CD4-positive, alpha-beta memory T cell (primary cell): ENCODE data around the gene ZNF441. TPM values are rescaled to one million over a fixed set of nuclear protein-coding genes. Genes with fewer than 3 reads are reported as not detected.

Experiments
- CTCF ChIA-PET: fragments of 350-600 bp; sonication (Branson Sonifier 250); formaldehyde crosslinking; loops from one replicate; lab custom pipeline; 2021; ENCODE audit warnings: inconsistent platforms; ENCODE audit not compliant: partially characterized antibody; lab: Charles Lee
- POLR2A ChIA-PET: fragments of 350-600 bp; sonication (Branson Sonifier 250); formaldehyde crosslinking; loops from one replicate; lab custom pipeline; 2021; ENCODE audit not compliant: partially characterized antibody; lab: Charles Lee
- DNase-seq, 5 donors: peaks; one replicate each; pipeline versions ENCODE4 v3.0.0 to v3.0.0-alpha.2; 2020 to 2022; ENCODE audit warnings: mixed read lengths in 1 of 5
- H3K27ac ChIP-seq: one replicate; pipeline ENCODE4 v1.7.0; 2013; ENCODE audit warnings: low read depth, low read length
- H3K27me3 ChIP-seq: 2 replicates; pipeline ENCODE4 v1.7.0; 2013; ENCODE audit warnings: mild to moderate bottlenecking, low read length, moderate library complexity; ENCODE audit not compliant: insufficient read depth
- H3K36me3 ChIP-seq: 2 replicates; pipeline ENCODE4 v1.7.0; 2013; ENCODE audit warnings: mild to moderate bottlenecking, low read length, moderate library complexity; ENCODE audit not compliant: insufficient read depth
- H3K4me1 ChIP-seq: 2 replicates; pipeline ENCODE4 v1.7.0; 2013; ENCODE audit warnings: mild to moderate bottlenecking, low read length, moderate library complexity; ENCODE audit not compliant: insufficient read depth
- H3K4me3 ChIP-seq, 2 donors: one replicate each; pipeline ENCODE4 v1.7.0; 2013; ENCODE audit warnings: low read length in 2 of 2, mild to moderate bottlenecking in 1 of 2
- H3K9me3 ChIP-seq, 2 donors: one replicate each; pipeline ENCODE4 v1.7.0; 2013; ENCODE audit warnings: low read length in 2 of 2, control low read depth in 1 of 2; ENCODE audit not compliant: control insufficient read depth in 1 of 2
- H3K27ac Mint-ChIP-seq, 7 donors: one replicate each; pipeline ENCODE4 v1.8.0; 2020 to 2021; ENCODE audit warnings: mixed read lengths in 7 of 7, mild to moderate bottlenecking in 6 of 7, inconsistent platforms in 3 of 7, moderate library complexity in 3 of 7
- H3K27me3 Mint-ChIP-seq, 2 donors: one replicate each; pipeline ENCODE4 v1.8.0; 2020 to 2021; ENCODE audit warnings: mixed read lengths in 2 of 2
- H3K36me3 Mint-ChIP-seq, 2 donors: one replicate each; pipeline ENCODE4 v1.8.0; 2020 to 2021; ENCODE audit warnings: mixed read lengths in 2 of 2, inconsistent platforms in 1 of 2, mild to moderate bottlenecking in 1 of 2
- H3K4me1 Mint-ChIP-seq, 4 donors: one replicate each; pipeline ENCODE4 v1.8.0; 2020 to 2021; ENCODE audit warnings: mixed read lengths in 4 of 4, mild to moderate bottlenecking in 1 of 4
- H3K4me3 Mint-ChIP-seq, 8 donors: one replicate each; pipeline ENCODE4 v1.8.0; 2020 to 2021; ENCODE audit warnings: mixed read lengths in 8 of 8, mild to moderate bottlenecking in 7 of 8, moderate library complexity in 6 of 8, inconsistent platforms in 3 of 8
- H3K9me3 Mint-ChIP-seq, 8 donors: one replicate each; pipeline ENCODE4 v1.8.0; 2020 to 2021; ENCODE audit warnings: mixed read lengths in 8 of 8, mild to moderate bottlenecking in 5 of 8, inconsistent platforms in 3 of 8, moderate library complexity in 1 of 8
- intact Hi-C: fragments of 100-400 bp; cut with micrococcal nuclease; formaldehyde crosslinking; loops from one replicate; pipeline ENCODE4 v1.15.1; 2023
- polyA plus RNA-seq, 2 donors: library from polyadenylated mRNA; unstranded; fragments of 300-500 nt; fragmentation: Illumina TruSeq; gene quantifications; one replicate each; pipeline ENCODE4 v1.2.3, GENCODE V29; 2021
- total RNA-seq, 2 experiments: library from RNA; stranded (reverse); gene quantifications; one replicate each; pipeline ENCODE4 v1.2.3, GENCODE V29; 2021

ZNF441 gene
- total and polyA plus RNA-seq, 4 experiments from 2014 or later, result 2.3 to 21.5 (median 13.0) TPM

DNA sequence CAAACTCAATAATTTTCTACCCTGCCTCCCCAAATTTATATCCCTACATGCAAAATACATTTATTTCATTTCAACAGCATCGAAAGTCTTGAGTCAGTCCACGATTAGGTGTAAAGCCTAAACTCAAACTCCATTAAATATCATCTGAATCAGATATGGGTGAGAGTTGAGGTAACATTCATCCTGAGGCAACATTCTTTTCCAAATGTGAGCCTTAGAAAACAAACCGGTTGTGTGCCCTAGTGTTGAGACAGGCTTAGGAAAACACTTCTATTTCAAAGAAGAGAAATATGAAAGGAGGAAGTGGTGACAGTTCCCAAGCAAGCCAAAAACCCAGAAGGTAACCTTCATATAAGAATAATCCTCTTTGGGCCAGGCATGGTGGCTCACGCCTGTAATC lies 12.1 kb upstream of the ZNF441 start:
- peaks cover 5 to 74% (median 62%) of the 10 kb centered on the region in 8 donors for H3K9me3 Mint-ChIP-seq
- no peak overlapping the region for H3K4me3 ChIP-seq
- no peaks in the 10 kb centered on the region for H3K27me3 ChIP-seq
- intact Hi-C loops, result no loop called here
- no peaks in the 10 kb centered on the region for H3K36me3 ChIP-seq
- H3K36me3 Mint-ChIP-seq, result peaks cover 7 to 8% of the 10 kb centered on the region in 2 donors
- peaks cover 0 to 12% of the 10 kb centered on the region in 2 donors for H3K9me3 ChIP-seq
- H3K27ac Mint-ChIP-seq, result no peak overlapping the region
- no peaks in the 10 kb centered on the region for H3K4me1 ChIP-seq
- CTCF ChIA-PET, result no interaction called here
- H3K4me1 Mint-ChIP-seq, result no peaks in the 10 kb centered on the region
- POLR2A ChIA-PET, result no interaction called here
- no peak overlapping the region for H3K27ac ChIP-seq
- DNase-seq, result no peak
- H3K27me3 Mint-ChIP-seq, result peaks cover 8 to 11% of the 10 kb centered on the region in 2 donors
- H3K4me3 Mint-ChIP-seq, result no peak overlapping the region

GRCh38 chr19:11756965-11757364 lies 9.8 kb upstream of the ZNF441 start:
- intact Hi-C loops, result no loop called here
- Histone ChIP-seq H3K27me3 (no peaks in the 10 kb centered on the region), H3K27ac (no peak overlapping the region), H3K9me3 (peaks cover 0 to 12% of the 10 kb centered on the region in 2 donors), H3K4me3 (no peak overlapping the region), H3K36me3 (no peaks in the 10 kb centered on the region), H3K4me1 (no peaks in the 10 kb centered on the region)
- H3K4me3 Mint-ChIP-seq, result no peak overlapping the region
- peaks cover 11 to 15% of the 10 kb centered on the region in 2 donors for H3K27me3 Mint-ChIP-seq
- ChIA-PET POLR2A (no interaction called here), CTCF (no interaction called here)
- H3K27ac Mint-ChIP-seq, result no peak overlapping the region
- DNase-seq, result no peak
- peaks cover 3 to 53% (median 43%) of the 10 kb centered on the region in 8 donors for H3K9me3 Mint-ChIP-seq
- no peaks in the 10 kb centered on the region for H3K4me1 Mint-ChIP-seq
- H3K36me3 Mint-ChIP-seq, result peaks cover 7 to 8% of the 10 kb centered on the region in 2 donors

DNA sequence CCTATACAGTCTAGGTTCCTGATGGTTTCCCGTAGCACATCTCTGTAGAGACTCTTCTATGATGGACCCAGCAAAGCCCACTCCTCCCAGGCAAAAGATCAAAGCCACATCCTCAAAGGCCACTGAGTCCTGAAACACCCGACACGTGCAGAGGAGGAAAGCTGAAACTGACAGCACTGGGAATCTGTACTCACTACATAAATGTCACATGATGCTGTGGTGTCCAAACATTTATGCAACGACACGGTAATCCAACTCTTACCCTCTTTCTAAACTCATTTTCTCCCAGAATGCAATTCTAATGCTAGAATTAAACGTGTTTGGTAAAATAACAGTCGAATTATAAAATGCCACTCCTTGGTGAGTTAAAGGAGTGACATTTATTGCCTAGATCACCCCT lies 7.0 kb upstream of the ZNF441 start:
- Mint-ChIP-seq H3K9me3 (peaks cover 3 to 37% (median 28%) of the 10 kb centered on the region in 8 donors), H3K36me3 (peaks cover 3 to 6% of the 10 kb centered on the region in 2 donors), H3K4me1 (no peaks in the 10 kb centered on the region), H3K27ac (no peak overlapping the region), H3K4me3 (no peak overlapping the region), H3K27me3 (peaks cover 6 to 8% of the 10 kb centered on the region in 2 donors)
- H3K36me3 ChIP-seq, result no peaks in the 10 kb centered on the region
- CTCF ChIA-PET, result no interaction called here
- no peak overlapping the region for H3K4me3 ChIP-seq
- peaks cover 0 to 12% of the 10 kb centered on the region in 2 donors for H3K9me3 ChIP-seq
- intact Hi-C loops, result no loop called here
- POLR2A ChIA-PET, result no interaction called here
- H3K27ac ChIP-seq, result no peak overlapping the region
- H3K4me1 ChIP-seq, result no peaks in the 10 kb centered on the region
- no peak for DNase-seq
- H3K27me3 ChIP-seq, result no peaks in the 10 kb centered on the region

GRCh38 chr19:11763117-11763516 lies 3.7 kb upstream of the ZNF441 start:
- no peak overlapping the region for H3K4me3 ChIP-seq
- Mint-ChIP-seq H3K4me3 (no peak overlapping the region), H3K36me3 (peaks cover 0 to 12% of the 10 kb centered on the region in 2 donors), H3K9me3 (peaks cover 1 to 13% (median 8%) of the 10 kb centered on the region in 8 donors), H3K27ac (no peak overlapping the region), H3K4me1 (peaks cover 6 to 15% (median 11%) of the 10 kb centered on the region in 4 donors), H3K27me3 (peaks cover 4 to 8% of the 10 kb centered on the region in 2 donors)
- H3K36me3 ChIP-seq, result no peaks in the 10 kb centered on the region
- DNase-seq, result no peak
- POLR2A ChIA-PET, result no interaction called here
- CTCF ChIA-PET, result no interaction called here
- no peaks in the 10 kb centered on the region for H3K9me3 ChIP-seq
- H3K27ac ChIP-seq, result no peak overlapping the region
- intact Hi-C loops, result no loop called here
- H3K27me3 ChIP-seq, result no peaks in the 10 kb centered on the region
- peaks cover 12% of the 10 kb centered on the region for H3K4me1 ChIP-seq

DNA sequence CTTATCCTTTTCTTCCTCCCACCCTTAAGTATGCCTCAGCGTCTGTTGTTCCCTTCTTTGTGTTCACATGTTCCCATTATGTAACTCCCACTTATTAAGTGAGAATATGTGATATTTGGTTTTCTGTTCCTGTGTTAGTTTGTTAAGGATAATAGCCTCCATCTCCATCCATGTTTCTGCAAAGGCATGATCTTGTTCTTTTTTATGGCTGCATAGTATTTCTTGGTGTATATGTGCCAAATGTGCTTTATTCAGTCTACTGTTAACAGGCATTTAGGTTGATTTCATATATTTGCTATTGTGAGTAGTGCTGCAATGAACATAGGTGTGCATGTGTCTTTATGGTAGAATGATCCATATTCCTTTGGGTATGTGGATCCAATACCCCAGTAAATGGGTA lies 3.2 kb upstream of the ZNF441 start:
- Mint-ChIP-seq H3K27ac (no peak overlapping the region), H3K27me3 (peaks cover 4 to 8% of the 10 kb centered on the region in 2 donors), H3K4me1 (peaks cover 11 to 20% (median 16%) of the 10 kb centered on the region in 4 donors), H3K36me3 (peaks cover 0 to 12% of the 10 kb centered on the region in 2 donors), H3K4me3 (no peak overlapping the region), H3K9me3 (peaks cover 1 to 13% (median 8%) of the 10 kb centered on the region in 8 donors)
- ChIA-PET POLR2A (no interaction called here), CTCF (no interaction called here)
- no peaks in the 10 kb centered on the region for H3K9me3 ChIP-seq
- H3K4me1 ChIP-seq, result peaks cover 17% of the 10 kb centered on the region
- no peaks in the 10 kb centered on the region for H3K36me3 ChIP-seq
- intact Hi-C loops, result no loop called here
- no peaks in the 10 kb centered on the region for H3K27me3 ChIP-seq
- H3K4me3 ChIP-seq, result no peak overlapping the region
- DNase-seq, result no peak
- H3K27ac ChIP-seq, result no peak overlapping the region

GRCh38 chr19:11767633-11768133 lies 883 bp downstream of the ZNF441 start:
- ChIA-PET POLR2A (interaction anchor here (1.5 to 1.6 kb wide), 2 partner anchors 29 to 30 kb away, joined by 5 read pairs; partner anchors contain the start of gene ZNF823), CTCF (no interaction called here)
- Mint-ChIP-seq H3K9me3 (peaks cover 2 to 41% (median 30%) of the 10 kb centered on the region in 8 donors), H3K27me3 (peaks cover 0 to 2% of the 10 kb centered on the region in 2 donors), H3K36me3 (peaks cover 19 to 32% of the 10 kb centered on the region in 2 donors), H3K4me3 (peak overlapping the region; percentile 93 to 99 (median 97)), H3K27ac (peak overlapping the region; percentile 58 to 92 (median 91)), H3K4me1 (peaks cover 18 to 33% (median 23%) of the 10 kb centered on the region in 4 donors)
- Histone ChIP-seq H3K4me1 (peaks cover 21% of the 10 kb centered on the region), H3K27ac (peak overlapping the region; percentile 54), H3K27me3 (no peaks in the 10 kb centered on the region), H3K9me3 (no peaks in the 10 kb centered on the region), H3K4me3 (peak overlapping the region; percentile 84 to 94), H3K36me3 (no peaks in the 10 kb centered on the region)
- intact Hi-C loops, result loop anchor here (1.0 to 2.0 kb wide), 2 partner anchors 28 to 47 kb away; partner anchors contain the start of gene ZNF440
- peak in 3 of 5 donors; percentile 5 to 28 (median 8) for DNase-seq

DNA sequence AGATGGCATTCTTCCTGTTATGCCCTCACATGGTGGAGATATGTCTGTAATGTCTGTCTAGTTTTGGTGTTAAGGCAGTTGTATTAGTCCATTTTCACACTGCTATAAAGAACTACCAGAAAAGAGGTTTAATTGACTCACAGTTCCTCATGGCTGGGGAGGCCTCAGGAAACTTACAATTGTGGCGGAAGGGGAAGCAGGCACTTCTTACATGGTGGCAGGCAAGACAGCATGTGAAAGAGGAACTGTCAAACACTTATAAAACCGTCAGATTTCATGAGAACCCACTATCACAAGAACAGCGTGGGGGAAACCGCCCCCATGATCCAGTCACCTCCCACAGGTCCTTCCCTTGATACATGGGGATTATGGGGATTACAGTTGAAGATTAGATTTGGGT lies 3.2 kb downstream of the ZNF441 start:
- ChIA-PET POLR2A (no interaction called here), CTCF (no interaction called here)
- Mint-ChIP-seq H3K27me3 (peaks cover 0 to under 1% of the 10 kb centered on the region in 2 donors), H3K4me3 (peak overlapping the region in 2 of 8 donors; percentile 28 to 30), H3K36me3 (peaks cover 36 to 40% of the 10 kb centered on the region in 2 donors), H3K27ac (no peak overlapping the region), H3K9me3 (peaks cover 2 to 59% (median 46%) of the 10 kb centered on the region in 8 donors), H3K4me1 (peaks cover 18 to 44% (median 23%) of the 10 kb centered on the region in 4 donors)
- H3K27me3 ChIP-seq, result no peaks in the 10 kb centered on the region
- H3K4me3 ChIP-seq, result no peak overlapping the region
- H3K4me1 ChIP-seq, result peaks cover 21% of the 10 kb centered on the region
- H3K27ac ChIP-seq, result no peak overlapping the region
- H3K36me3 ChIP-seq, result no peaks in the 10 kb centered on the region
- peaks cover 0 to 3% of the 10 kb centered on the region in 2 donors for H3K9me3 ChIP-seq
- intact Hi-C loops, result no loop called here
- no peak for DNase-seq
